ENCODE measurements around the gene CDH20. TPM values are rescaled to one million over a fixed set of nuclear protein-coding genes. Genes with fewer than 3 reads are reported as not detected.

CDH20 gene
- total RNA-seq, 2 experiments from 2014 or later: 0.20 to 0.25 TPM

- Mint-ChIP-seq H3K27me3 (peaks cover 11% of the 10 kb centered on the region), H3K9me3 (peaks cover 3% of the 10 kb centered on the region), H3K4me1 (no peaks in the 10 kb centered on the region)
Measured at GRCh38 chr18:61432590-61432989, 99.4 kb downstream of the CDH20 start.

GRCh38 chr18:61435064-61435652 is 101.9 kb downstream of the CDH20 start:
- Mint-ChIP-seq H3K9me3 (peaks cover 3% of the 10 kb centered on the region), H3K27me3 (peaks cover 7% of the 10 kb centered on the region), H3K4me1 (no peaks in the 10 kb centered on the region), H3K36me3 (no peaks in the 10 kb centered on the region), H3K4me3 (no peak overlapping the region), H3K27ac (no peak overlapping the region)
- no peak for DNase-seq

More at GRCh38 chr18:61432590-61432989, 99.4 kb downstream of the CDH20 start:
- Mint-ChIP-seq H3K27ac (no peak overlapping the region), H3K36me3 (no peaks in the 10 kb centered on the region), H3K4me3 (no peak overlapping the region)
- DNase-seq: no peak

GRCh38 chr18:61443081-61443725 is 110.0 kb downstream of the CDH20 start:
- Mint-ChIP-seq H3K9me3 (no peaks in the 10 kb centered on the region), H3K27ac (no peak overlapping the region), H3K36me3 (no peaks in the 10 kb centered on the region), H3K4me3 (no peak overlapping the region), H3K4me1 (no peaks in the 10 kb centered on the region), H3K27me3 (peaks cover 9% of the 10 kb centered on the region)
- DNase-seq: no peak

GRCh38 chr18:61448316-61448715 is 115.1 kb downstream of the CDH20 start:
- H3K4me1 Mint-ChIP-seq: no peaks in the 10 kb centered on the region
- H3K27ac Mint-ChIP-seq: no peak overlapping the region
- no peak overlapping the region for H3K4me3 Mint-ChIP-seq
- peaks cover 9% of the 10 kb centered on the region for H3K27me3 Mint-ChIP-seq
- no peaks in the 10 kb centered on the region for H3K36me3 Mint-ChIP-seq
- no peaks in the 10 kb centered on the region for H3K9me3 Mint-ChIP-seq
- DNase-seq: no peak

GRCh38 chr18:61459896-61460648 is 126.8 kb downstream of the CDH20 start:
- Mint-ChIP-seq H3K27me3 (no peaks in the 10 kb centered on the region), H3K36me3 (no peaks in the 10 kb centered on the region), H3K9me3 (no peaks in the 10 kb centered on the region), H3K27ac (no peak overlapping the region), H3K4me3 (no peak overlapping the region), H3K4me1 (no peaks in the 10 kb centered on the region)
- no peak for DNase-seq

- H3K36me3 Mint-ChIP-seq: no peaks in the 10 kb centered on the region
- DNase-seq: no peak
- H3K27me3 Mint-ChIP-seq: no peaks in the 10 kb centered on the region
- H3K4me3 Mint-ChIP-seq: no peak overlapping the region
- no peaks in the 10 kb centered on the region for H3K9me3 Mint-ChIP-seq
- no peaks in the 10 kb centered on the region for H3K4me1 Mint-ChIP-seq
- H3K27ac Mint-ChIP-seq: no peak overlapping the region
Measured at GRCh38 chr18:61464551-61465142, 131.4 kb downstream of the CDH20 start.

GRCh38 chr18:61466736-61467135 is 133.5 kb downstream of the CDH20 start:
- Mint-ChIP-seq H3K27me3 (no peaks in the 10 kb centered on the region), H3K9me3 (no peaks in the 10 kb centered on the region), H3K4me1 (no peaks in the 10 kb centered on the region), H3K27ac (no peak overlapping the region), H3K36me3 (no peaks in the 10 kb centered on the region), H3K4me3 (no peak overlapping the region)
- DNase-seq: no peak

GRCh38 chr18:61470031-61470674 is 136.9 kb downstream of the CDH20 start:
- H3K27me3 Mint-ChIP-seq: peaks cover 2% of the 10 kb centered on the region
- no peak overlapping the region for H3K4me3 Mint-ChIP-seq
- no peak for DNase-seq
- H3K27ac Mint-ChIP-seq: no peak overlapping the region
- no peaks in the 10 kb centered on the region for H3K4me1 Mint-ChIP-seq
- H3K9me3 Mint-ChIP-seq: no peaks in the 10 kb centered on the region
- no peaks in the 10 kb centered on the region for H3K36me3 Mint-ChIP-seq

GRCh38 chr18:61471541-61471940 is 138.3 kb downstream of the CDH20 start:
- no peaks in the 10 kb centered on the region for H3K9me3 Mint-ChIP-seq
- DNase-seq: no peak
- H3K27ac Mint-ChIP-seq: no peak overlapping the region
- H3K36me3 Mint-ChIP-seq: no peaks in the 10 kb centered on the region
- no peaks in the 10 kb centered on the region for H3K4me1 Mint-ChIP-seq
- no peak overlapping the region for H3K4me3 Mint-ChIP-seq
- H3K27me3 Mint-ChIP-seq: peaks cover 2% of the 10 kb centered on the region

- no peak overlapping the region for H3K27ac Mint-ChIP-seq
- H3K36me3 Mint-ChIP-seq: no peaks in the 10 kb centered on the region
- DNase-seq: no peak
- H3K4me3 Mint-ChIP-seq: no peak overlapping the region
- peaks cover 2% of the 10 kb centered on the region for H3K27me3 Mint-ChIP-seq
- H3K9me3 Mint-ChIP-seq: no peaks in the 10 kb centered on the region
- no peaks in the 10 kb centered on the region for H3K4me1 Mint-ChIP-seq
Measured at GRCh38 chr18:61471942-61472341, 138.7 kb downstream of the CDH20 start.

- Mint-ChIP-seq H3K4me1 (no peaks in the 10 kb centered on the region), H3K27ac (no peak overlapping the region), H3K9me3 (no peaks in the 10 kb centered on the region), H3K4me3 (no peak overlapping the region), H3K36me3 (no peaks in the 10 kb centered on the region), H3K27me3 (peaks cover 2% of the 10 kb centered on the region)
- DNase-seq: no peak
Measured at GRCh38 chr18:61474341-61474740, 141.1 kb downstream of the CDH20 start.

- H3K4me1 Mint-ChIP-seq: no peaks in the 10 kb centered on the region
- H3K27ac Mint-ChIP-seq: no peak overlapping the region
- peaks cover 2% of the 10 kb centered on the region for H3K9me3 Mint-ChIP-seq
- DNase-seq: no peak
- H3K27me3 Mint-ChIP-seq: peaks cover 2% of the 10 kb centered on the region
- H3K4me3 Mint-ChIP-seq: no peak overlapping the region
- no peaks in the 10 kb centered on the region for H3K36me3 Mint-ChIP-seq
Measured at GRCh38 chr18:61474918-61475317, 141.7 kb downstream of the CDH20 start.

- Mint-ChIP-seq H3K4me1 (no peaks in the 10 kb centered on the region), H3K4me3 (no peak overlapping the region), H3K27me3 (peaks cover 2% of the 10 kb centered on the region)
Measured at GRCh38 chr18:61475931-61476330, 142.7 kb downstream of the CDH20 start.

GRCh38 chr18:61489334-61489733 is 156.1 kb downstream of the CDH20 start:
- Mint-ChIP-seq H3K4me3 (no peak overlapping the region), H3K9me3 (no peaks in the 10 kb centered on the region), H3K27ac (no peak overlapping the region), H3K27me3 (no peaks in the 10 kb centered on the region), H3K4me1 (no peaks in the 10 kb centered on the region), H3K36me3 (no peaks in the 10 kb centered on the region)
- DNase-seq: no peak

More at GRCh38 chr18:61475931-61476330, 142.7 kb downstream of the CDH20 start:
- Mint-ChIP-seq H3K36me3 (no peaks in the 10 kb centered on the region), H3K27ac (no peak overlapping the region), H3K9me3 (peaks cover 2% of the 10 kb centered on the region)
- no peak for DNase-seq

- peaks cover 3% of the 10 kb centered on the region for H3K27me3 Mint-ChIP-seq
- no peak for DNase-seq
- H3K27ac Mint-ChIP-seq: no peak overlapping the region
- no peaks in the 10 kb centered on the region for H3K9me3 Mint-ChIP-seq
- no peaks in the 10 kb centered on the region for H3K36me3 Mint-ChIP-seq
- no peaks in the 10 kb centered on the region for H3K4me1 Mint-ChIP-seq
- H3K4me3 Mint-ChIP-seq: no peak overlapping the region
Measured at GRCh38 chr18:61496374-61496773, 163.1 kb downstream of the CDH20 start.

Measured in activated naive CD8-positive, alpha-beta T cell treated with anti-CD3 and anti-CD28 coated beads for 36 hours (primary cell).